Activated T-cell treated with anti-CD3 and anti-CD28 coated beads, Interleukin-2, amount 50 U/mL, for 48 hours (primary cell): ENCODE results near the gene KLHL28.

Source experiments
- DNase-seq, 2 experiments: peaks; one replicate each; pipeline ENCODE4 v3.0.0-alpha.2; 2020

KLHL28 gene

GRCh38 chr14:44961554-44962333 is at the start of gene KLHL28, which contains the start of gene TOGARAM1:
TSS of gene KLHL28 (minus strand) at chr14:44961947. CDS start at chr14:44945928, 16,019 bp downstream.
TSS of gene TOGARAM1 (plus strand) at chr14:44962190. CDS start at chr14:44962422, 232 bp downstream.
- peak; percentile 92 to 94 for DNase-seq

- no peak for DNase-seq
Observed at GRCh38 chr14:45003924-45004323, 42.2 kb upstream of the KLHL28 start.

- DNase-seq, result no peak
Observed at GRCh38 chr14:44995770-44996294, 34.1 kb upstream of the KLHL28 start.

- no peak for DNase-seq
Observed at GRCh38 chr14:44995196-44995595, 33.4 kb upstream of the KLHL28 start.

GRCh38 chr14:44990533-44990932 is 28.8 kb upstream of the KLHL28 start:
- no peak for DNase-seq

- no peak for DNase-seq
Observed at GRCh38 chr14:44989497-44990440, 28.0 kb upstream of the KLHL28 start.

GRCh38 chr14:44988694-44989093 is 26.9 kb upstream of the KLHL28 start:
- no peak for DNase-seq

- no peak for DNase-seq
Observed at GRCh38 chr14:44982594-44982993, 20.8 kb upstream of the KLHL28 start.

- DNase-seq, result no peak
Observed at GRCh38 chr14:44981198-44981597, 19.5 kb upstream of the KLHL28 start.

- no peak for DNase-seq
Observed at GRCh38 chr14:44979740-44980356, 18.1 kb upstream of the KLHL28 start.

- no peak for DNase-seq
Observed at GRCh38 chr14:44979273-44979672, 17.5 kb upstream of the KLHL28 start.

GRCh38 chr14:44971459-44971858 is 9.7 kb upstream of the KLHL28 start:
- no peak for DNase-seq

- no peak for DNase-seq
Observed at GRCh38 chr14:44970907-44971306, 9.2 kb upstream of the KLHL28 start.

GRCh38 chr14:44968714-44969113 is 7.0 kb upstream of the KLHL28 start:
- DNase-seq, result no peak

- DNase-seq, result no peak
Observed at GRCh38 chr14:44966601-44967336, 5.0 kb upstream of the KLHL28 start.

GRCh38 chr14:44963775-44964380 is 2.1 kb upstream of the KLHL28 start:
- peak in 1 of 2 experiments; percentile 21 for DNase-seq

GRCh38 chr14:44963044-44963528 is 1.3 kb upstream of the KLHL28 start:
- DNase-seq, result no peak

- no peak for DNase-seq
Observed at GRCh38 chr14:44962334-44963043, 742 bp upstream of the KLHL28 start.

- DNase-seq, result peak; percentile 60 to 71
Observed at GRCh38 chr14:44961151-44961553, 595 bp downstream of the KLHL28 start.

- no peak for DNase-seq
Observed at GRCh38 chr14:44960646-44961045, 1.1 kb downstream of the KLHL28 start.

GRCh38 chr14:44960146-44960545 is 1.6 kb downstream of the KLHL28 start:
- DNase-seq, result no peak
